GM19468 (cell line): ENCODE data around the gene SAPCD1.
"Not testable (repeated sequence)": the region's sequence is repeated elsewhere in the genome, so short reads cannot be mapped to it uniquely, and the experiment has no call there.

Experiments
- ATAC-seq: cut with Tn5 transposase; IDR thresholded peaks from one replicate; pipeline ENCODE4 v1.9.1; 2021; ENCODE audit warnings: mild to moderate bottlenecking, moderate library complexity, moderate number of reproducible peaks; ENCODE audit not compliant: unreplicated experiment; ENCODE audit errors: extremely low read depth

Gene SAPCD1

GRCh38 chr6:31794866-31795615 is 32.6 kb downstream of the SAPCD1 start:
- no peak for ATAC-seq

- peak; percentile 53 for ATAC-seq
Observed at GRCh38 chr6:31795616-31796298, 33.3 kb downstream of the SAPCD1 start, which contains the start of gene VARS1. TSS of gene VARS1 (minus strand) at chr6:31795752. CDS start at chr6:31795217, 535 bp downstream.

GRCh38 chr6:31796993-31797385 is 34.5 kb downstream of the SAPCD1 start:
- ATAC-seq, result no peak

- ATAC-seq, result no peak
Observed at GRCh38 chr6:31797588-31797987, 35.1 kb downstream of the SAPCD1 start.

GRCh38 chr6:31799781-31800180 is 37.3 kb downstream of the SAPCD1 start:
- no peak for ATAC-seq

GRCh38 chr6:31801031-31801927 is 38.8 kb downstream of the SAPCD1 start:
- not testable (repeated sequence) for ATAC-seq

- no peak for ATAC-seq
Observed at GRCh38 chr6:31805939-31806469, 43.5 kb downstream of the SAPCD1 start.

- peak; percentile 83 for ATAC-seq
Observed at GRCh38 chr6:31806470-31807272, 44.2 kb downstream of the SAPCD1 start, which contains the start of gene LSM2. TSS of gene LSM2 (minus strand) at chr6:31806966. CDS start at chr6:31806757, 209 bp downstream.

- ATAC-seq, result not testable (repeated sequence)
Observed at GRCh38 chr6:31808599-31808998, 46.1 kb downstream of the SAPCD1 start.

- no peak for ATAC-seq
Observed at GRCh38 chr6:31811645-31812044, 49.2 kb downstream of the SAPCD1 start.

GRCh38 chr6:31813465-31813849 is 51.0 kb downstream of the SAPCD1 start:
- ATAC-seq, result no peak
